Fibroblast of skin of back (primary cell): ENCODE measurements around the gene MSX1.

Source experiments
- DNase-seq: peaks from one replicate; pipeline ENCODE4 v3.0.0-alpha.2; 2013

The MSX1 gene

DNA sequence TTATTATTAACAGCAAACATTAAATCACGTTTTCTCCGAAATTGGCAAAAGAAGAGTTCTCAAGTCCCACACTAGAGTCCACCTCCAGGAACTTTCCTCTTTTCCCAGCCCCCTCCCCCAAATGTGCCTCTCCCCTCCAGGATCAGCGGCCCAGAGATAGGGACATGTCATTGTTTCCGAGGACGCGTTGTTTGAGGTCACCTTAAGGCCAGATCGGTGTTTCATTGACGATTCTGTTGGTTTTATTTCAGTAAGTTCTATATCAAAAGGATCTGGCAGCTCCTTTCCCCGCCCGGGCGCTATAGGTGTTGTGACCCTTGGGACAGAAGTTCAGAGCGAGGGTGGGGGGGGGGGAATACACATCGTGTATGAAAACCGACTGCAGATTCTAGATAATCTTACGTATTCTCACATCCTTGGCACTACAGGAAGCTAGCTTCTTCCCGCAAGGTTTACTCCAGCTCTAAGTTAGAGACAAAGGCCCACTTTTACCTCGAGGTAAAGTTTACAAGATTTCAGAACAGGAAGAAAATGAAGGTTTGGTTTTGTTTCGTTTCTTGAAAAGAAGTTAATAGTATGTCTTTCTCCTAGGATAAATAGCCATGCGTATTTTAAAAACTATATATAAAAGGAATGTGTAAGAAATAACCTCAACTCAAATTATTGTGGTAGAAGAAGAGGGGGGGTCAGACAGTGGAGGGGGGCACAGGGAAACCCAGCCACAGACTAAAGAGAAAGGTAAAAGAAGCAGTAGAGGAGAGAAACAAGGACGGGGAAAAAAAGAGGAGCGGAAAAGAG lies 739 bp upstream of the MSX1 start:
- no peak for DNase-seq

DNA sequence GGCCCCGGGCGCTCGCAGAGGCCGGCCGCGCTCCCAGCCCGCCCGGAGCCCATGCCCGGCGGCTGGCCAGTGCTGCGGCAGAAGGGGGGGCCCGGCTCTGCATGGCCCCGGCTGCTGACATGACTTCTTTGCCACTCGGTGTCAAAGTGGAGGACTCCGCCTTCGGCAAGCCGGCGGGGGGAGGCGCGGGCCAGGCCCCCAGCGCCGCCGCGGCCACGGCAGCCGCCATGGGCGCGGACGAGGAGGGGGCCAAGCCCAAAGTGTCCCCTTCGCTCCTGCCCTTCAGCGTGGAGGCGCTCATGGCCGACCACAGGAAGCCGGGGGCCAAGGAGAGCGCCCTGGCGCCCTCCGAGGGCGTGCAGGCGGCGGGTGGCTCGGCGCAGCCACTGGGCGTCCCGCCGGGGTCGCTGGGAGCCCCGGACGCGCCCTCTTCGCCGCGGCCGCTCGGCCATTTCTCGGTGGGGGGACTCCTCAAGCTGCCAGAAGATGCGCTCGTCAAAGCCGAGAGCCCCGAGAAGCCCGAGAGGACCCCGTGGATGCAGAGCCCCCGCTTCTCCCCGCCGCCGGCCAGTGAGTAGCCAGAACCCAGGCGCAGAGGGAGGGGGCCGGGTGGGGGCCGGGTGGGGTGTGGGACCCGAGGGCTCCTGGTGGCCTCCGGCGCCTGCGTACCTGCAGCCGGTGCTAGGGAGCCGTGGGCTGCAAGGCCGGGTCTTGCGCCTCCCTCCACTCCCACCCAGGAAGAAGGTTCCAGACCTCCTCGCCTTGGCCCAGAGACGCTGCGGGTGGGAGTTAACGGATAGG lies 534 bp downstream of the MSX1 start:
- DNase-seq = no peak

DNA sequence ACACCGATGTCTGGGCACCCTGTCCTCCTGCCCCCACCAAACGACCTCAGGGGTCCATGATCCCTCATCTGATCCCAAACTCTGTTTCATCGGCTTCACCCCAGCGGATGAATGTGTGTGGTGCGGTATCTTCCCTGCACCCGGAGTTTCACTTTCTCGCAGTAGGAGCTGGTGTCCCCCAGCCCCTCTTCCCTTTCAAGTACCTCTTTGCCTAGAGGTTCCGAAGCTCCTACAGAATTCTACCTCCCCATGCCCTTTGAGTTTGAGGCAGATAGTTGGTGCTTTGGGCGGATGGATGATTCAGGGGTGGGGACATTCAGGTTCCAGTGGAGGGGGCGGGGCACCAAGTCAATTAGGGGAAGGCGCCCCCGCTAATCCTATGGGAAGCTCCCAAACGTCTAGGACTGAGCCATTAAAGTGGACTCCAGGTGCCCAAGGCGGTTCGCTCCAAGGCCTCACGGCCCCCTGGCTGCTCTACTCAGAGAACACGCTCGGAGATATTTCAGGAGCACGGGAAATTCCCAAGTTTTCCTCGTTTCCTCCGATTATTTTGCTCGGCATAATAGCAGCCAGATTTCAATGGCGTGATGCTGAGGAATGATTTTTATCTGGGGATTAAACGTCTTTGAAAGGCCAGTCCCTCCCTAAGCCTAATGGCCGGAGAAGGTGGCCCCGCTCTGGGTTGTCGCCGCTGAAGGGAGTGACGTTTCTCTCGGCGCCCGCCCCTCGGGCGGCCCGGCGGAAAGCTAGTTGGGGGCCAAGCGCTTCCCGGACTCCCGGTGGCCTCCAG lies 1.3 kb downstream of the MSX1 start:
- peak; percentile 66 for DNase-seq

DNA sequence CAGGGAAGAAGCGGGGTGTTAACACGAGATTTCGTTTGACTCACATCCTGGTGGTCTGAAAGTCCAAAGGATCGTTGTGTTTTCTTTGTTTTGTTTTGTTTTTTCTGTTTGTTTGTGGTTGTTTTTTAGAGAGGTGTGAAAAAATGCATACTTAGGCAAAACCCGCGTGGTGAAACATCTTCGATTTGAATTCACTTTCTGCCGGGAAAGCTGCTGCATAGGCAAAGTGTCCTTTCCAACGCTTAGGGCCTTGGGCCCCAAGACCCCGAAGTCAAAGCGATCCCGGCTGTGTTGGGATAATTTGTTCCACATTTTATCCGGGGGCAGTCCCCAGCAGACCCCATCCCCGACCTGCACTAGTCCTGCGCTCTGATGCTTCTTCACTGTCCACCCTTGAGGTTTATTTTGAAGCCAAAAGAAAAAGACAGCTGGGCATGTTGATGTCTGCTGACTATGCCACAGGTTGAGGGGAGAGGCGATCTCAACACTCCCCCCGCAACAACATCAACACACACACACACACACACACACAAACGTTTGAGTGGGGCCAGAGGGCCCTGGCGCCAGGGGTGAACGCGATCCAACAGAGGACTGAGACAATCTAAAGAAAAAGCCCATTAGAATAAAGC lies 2.0 kb downstream of the MSX1 start:
- DNase-seq = no peak

DNA sequence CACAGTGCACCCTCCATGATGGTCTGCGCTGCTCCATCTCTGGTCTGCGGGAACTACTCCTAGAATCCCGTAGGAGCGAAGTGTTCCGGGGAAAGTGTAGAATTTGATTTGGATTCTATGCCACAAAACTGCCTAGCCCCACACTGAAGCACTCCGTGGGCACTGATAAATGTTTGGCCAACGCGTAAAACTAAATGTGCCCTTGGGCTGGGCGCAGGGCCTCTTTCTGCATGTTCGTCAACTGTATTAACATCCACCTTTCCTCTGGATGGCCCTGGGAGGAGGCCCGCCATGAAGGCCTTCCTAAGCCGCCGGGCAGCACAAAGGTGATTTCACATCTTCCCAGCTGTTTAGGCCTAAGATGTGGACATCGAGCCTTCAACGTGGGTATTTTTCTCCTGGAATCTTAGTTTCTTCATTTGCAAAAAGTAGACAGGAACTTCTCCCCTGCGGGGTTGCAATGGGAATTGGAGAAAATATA lies 2.6 kb downstream of the MSX1 start:
- DNase-seq = no peak

DNA sequence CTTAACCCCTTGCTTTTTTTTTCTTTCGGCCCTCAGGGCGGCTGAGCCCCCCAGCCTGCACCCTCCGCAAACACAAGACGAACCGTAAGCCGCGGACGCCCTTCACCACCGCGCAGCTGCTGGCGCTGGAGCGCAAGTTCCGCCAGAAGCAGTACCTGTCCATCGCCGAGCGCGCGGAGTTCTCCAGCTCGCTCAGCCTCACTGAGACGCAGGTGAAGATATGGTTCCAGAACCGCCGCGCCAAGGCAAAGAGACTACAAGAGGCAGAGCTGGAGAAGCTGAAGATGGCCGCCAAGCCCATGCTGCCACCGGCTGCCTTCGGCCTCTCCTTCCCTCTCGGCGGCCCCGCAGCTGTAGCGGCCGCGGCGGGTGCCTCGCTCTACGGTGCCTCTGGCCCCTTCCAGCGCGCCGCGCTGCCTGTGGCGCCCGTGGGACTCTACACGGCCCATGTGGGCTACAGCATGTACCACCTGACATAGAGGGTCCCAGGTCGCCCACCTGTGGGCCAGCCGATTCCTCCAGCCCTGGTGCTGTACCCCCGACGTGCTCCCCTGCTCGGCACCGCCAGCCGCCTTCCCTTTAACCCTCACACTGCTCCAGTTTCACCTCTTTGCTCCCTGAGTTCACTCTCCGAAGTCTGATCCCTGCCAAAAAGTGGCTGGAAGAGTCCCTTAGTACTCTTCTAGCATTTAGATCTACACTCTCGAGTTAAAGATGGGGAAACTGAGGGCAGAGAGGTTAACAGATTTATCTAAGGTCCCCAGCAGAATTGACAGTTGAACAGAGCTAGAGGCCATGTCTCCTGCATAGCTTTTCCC lies 3.4 kb downstream of the MSX1 start:
- DNase-seq = no peak

DNA sequence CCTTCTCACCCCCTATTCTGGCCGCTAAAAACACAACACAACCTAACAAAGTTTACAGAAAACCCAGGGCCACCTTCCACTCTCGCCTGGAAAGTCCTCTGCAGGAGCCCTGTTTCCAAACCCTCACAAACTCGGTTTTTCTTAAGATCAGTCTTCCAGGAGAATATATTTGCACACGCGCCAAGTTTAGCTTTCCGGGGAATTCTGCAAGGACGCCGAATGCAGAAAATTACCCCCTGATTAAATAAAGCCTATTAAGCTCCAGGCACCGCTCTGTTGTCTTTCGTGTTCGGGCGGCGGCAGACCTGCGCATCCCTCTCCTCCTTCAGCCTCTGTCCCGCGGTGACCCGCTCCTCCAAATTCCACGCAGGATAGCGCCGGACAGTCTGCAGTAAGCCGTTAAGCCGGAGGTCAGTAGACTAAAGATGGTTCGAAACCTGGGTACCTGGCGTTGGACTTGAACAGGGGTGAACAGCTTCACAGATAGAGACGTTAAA lies 5.0 kb downstream of the MSX1 start:
- no peak for DNase-seq

DNA sequence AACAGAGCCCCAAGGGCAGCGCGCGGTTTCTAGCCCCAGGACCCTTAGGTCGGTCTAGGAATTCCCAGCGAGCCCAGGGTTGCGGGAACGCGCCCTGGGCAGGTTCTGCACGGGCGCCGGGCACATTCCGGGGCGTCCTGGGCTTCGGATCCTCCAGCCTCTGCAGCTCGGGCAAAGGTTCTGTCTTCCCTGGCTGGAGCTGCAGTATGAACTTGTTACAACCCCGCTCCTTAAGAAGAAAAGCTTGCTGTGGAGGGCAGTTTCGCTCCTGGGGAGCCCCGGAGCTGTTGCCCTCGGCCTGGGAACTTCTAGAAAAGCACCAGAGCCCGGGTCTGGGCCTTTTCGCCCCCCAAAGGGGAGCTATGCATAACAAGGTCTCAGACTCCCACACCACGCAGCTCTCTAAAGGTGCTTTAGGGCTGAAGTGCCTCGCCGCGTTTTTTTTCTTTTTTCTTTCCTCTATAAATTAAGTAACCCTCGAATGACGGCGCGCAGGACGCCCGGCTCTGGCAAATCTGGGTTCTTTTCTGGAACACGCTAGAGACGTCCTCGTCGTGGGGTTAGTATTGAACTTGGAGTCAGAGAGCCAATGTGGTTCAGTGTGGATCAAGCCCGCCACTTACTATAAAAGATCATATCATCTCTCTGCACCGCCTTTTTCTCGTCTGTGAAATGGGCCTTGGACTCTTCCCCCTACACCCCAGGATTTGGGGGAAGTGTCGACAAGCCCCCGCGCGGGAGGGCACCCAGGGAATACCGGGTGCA lies 5.7 kb downstream of the MSX1 start:
- no peak for DNase-seq

DNA sequence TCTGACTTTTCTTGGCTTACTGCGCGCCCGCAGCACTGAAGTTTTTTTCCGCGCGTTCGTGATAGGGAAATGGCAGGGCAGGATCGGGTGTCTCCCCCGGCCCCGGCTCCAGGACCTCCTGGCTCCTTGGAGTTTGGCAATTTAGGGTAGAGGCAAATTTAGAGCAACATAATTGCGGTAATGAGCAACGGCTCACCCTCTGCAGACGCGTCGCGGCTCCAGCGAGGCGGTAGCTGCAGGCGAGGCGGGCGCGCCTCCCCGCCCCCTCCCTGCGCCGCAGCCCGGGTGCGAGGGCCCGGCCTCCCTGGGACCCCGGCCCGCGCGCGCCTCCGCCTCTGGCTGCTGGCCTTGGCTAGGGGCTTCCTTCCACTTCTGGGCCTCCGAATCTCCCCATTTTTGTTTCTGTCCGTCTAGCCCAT lies 6.2 kb downstream of the MSX1 start:
- no peak for DNase-seq

DNA sequence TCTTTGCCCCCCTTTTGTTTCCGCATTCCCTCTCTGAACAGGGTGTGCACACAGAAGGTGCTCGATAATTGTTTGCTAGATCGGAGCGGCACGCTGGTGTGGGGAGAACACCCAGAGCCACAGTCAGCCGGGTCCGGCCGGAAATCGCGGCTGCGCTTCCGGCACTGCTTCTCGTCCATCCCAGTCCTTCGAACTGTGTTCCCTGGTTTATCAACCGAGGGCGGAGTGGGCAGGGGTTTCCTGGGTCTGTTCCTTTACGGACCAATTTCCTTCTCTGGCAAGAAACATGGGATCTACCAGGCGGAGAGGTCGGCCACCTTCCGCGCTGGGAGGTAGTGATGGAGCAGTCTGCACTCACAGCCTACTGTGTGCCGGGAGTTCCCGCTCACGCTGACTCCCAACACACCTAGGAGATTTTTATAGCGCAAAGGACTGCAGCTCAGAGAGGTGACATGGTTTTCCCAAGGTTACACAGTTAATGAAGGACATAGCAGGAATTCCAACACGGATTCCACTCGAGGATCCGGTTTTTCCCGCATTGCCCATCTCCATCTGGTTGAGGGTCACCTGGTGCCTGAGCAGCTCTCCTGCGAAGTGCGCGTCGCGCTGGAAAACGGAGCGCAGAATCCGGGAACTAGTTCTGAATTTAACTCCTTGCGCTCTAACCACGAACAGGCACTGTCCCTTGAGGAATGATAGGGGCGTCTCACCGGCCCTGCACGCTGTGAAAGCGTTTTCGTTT lies 6.8 kb downstream of the MSX1 start:
- no peak for DNase-seq

DNA sequence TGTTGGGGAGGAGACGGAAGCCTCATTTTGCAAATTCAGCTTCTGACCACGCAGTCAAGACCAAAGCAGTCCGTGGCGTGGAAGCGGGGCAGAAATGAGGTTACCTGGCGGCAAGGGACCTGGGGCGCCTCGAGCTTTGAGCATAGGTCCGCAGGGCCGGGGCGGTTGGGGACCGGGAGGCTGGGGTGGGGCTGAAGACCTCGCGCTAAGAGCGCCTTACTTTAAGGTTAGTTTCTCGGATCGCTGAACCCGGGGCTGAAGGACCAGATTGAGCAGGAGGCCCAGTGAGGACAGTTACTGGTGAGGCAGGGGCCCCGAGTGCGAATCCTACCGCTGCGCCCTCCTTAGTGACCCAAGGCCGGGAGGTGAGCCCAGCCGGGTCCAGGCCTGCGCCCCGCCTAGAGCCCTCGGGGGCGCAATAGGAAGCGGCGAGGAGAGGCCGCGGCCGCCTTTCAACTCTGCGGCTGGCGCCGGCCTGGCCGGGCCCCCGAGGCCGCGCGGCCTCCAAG lies 7.5 kb downstream of the MSX1 start:
- DNase-seq = no peak

DNA sequence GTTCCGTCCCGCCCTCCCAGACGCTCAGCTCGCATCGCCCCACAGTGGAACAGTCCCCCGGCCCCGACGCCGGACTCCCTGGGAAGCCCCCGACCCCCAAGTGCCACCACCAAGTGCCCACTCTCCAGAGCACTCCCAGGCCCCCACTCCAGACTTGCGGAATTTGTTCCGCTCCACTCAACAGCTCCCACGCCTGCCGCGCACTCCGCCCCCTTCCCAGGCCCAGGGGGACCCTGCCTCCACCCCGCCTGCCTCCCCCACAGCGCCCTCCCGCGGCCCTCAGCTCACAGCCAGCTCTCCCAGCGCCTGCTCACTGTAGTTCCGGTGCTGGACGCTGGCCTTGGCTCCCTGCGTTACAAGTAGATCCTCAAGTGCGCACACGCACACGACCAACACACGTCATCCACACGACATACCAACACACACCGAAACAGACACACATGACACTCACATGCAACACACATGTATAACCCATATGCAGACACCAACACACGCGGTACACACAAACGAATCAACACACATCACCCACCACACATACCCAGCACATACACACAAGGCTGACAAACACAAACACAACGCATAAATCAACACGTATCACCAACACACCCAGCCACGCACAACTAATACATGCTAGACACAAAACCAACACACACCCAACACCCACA lies 8.0 kb downstream of the MSX1 start:
- DNase-seq = no peak

DNA sequence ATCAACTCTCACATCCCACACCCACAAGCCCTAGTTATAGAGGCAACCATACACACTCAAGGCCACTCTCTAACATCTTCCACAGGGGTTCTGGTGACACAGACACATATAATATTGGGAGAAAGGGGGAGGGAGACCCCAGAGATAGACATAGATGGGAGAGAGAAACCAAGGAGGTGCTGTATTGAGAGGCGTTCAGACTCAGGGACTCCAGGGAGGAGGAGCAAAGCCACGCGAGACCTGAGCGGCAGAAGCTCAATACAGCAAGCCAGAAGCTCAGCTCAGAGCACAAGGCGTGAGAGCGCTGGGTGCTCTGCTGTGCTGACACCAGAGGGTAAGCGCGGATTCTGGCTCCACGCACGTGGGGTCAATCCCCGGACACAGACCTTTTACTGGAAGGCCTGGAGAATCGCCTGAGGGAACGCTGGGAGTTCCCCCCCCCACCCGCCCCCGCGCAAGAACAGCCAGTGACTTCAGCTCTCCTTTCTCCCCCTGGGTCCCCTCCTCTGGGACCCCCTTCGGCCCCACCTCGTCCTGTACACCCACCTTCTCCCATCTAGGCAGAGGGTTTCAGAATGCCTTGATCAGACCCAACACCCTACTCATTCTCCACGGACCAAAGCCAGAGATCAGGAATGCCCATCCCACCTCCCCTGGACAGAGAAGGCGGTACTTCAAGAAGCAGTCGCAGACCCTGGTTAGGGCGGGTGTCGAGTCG lies 8.7 kb downstream of the MSX1 start:
- DNase-seq = no peak

DNA sequence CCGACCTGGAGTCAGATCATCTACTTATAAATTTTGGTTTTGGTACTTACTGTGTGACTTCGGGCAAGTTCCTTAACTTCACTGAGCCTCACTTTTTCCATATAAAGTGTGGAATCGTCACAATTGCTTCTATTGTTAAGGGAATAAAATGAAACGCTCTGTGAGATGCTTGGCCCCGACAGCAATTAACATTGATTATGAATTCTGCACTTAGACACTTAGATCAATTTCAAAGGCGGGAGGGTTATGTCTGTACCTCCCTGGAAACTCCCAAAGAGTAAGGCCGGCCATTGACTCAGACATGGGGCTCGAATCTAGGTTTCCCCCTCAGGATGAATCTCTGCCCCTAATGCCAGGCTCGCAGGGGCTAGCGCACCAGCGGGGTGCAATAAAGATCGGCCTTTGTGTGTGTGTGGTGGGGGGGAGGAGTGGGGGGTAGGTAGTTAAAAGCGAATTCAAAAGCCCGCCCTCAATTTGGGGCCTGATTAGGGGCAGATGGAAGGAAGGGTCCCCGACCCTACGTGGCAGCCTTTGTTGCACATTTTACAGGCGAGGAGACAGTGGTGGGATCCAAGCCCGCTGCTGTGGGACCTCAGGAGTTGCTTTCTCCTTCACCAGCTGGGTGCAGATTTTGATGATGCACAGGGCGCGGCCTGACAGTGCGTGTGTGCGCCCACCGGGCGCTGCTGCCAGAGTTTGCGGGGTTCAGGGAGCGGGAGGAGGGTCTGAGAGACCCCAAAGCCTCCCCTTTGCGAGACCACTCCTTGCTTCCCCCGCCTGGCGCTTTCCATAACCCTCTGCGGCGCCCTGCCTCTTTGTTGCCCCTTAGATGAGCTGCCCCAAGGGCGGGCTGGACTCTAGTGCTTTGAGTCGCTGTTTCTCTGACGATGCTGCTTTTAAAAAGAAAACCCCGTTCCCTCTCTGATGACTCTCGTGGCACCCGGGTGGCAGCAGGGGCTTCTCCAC lies 9.6 kb downstream of the MSX1 start:
- no peak for DNase-seq

DNA sequence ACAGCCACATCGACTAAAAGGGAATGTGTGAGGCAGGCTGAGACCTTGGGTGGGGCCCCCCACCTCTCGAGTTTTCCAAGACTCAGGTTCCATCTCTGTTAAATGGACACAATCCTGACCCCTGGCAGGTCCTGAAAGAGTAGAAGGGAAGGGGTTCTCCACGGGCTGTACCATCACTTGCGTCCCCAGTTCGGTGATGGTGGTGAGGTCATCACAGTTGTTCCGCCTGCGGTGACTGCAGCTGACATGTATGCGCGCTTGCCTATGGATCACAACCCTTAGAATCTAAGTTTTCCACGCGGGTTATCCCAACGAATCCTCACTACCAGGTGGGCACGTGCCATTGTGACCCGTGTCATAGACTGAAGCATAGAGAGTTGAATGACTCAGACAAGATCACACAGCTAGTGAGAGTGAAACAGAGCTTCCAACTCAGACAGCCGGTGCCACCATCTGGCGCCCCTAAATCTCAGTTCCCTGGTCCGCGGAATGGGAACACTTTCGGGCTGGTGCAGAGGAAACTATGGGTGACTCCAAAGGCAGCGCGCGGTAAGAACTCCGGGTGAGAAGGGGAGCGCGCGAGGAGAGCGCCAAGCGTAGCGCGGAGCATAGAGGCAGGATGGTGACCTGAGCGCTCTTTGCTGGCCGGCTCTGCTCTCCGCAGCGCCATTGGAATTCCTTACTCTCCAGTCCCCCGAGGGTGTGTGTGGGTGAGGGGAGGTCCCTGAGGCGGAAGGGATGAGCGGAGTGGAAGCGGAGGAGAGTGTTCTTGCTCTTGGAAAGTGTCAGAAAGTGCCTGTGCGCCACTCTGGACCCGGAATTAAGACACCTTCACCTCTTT lies 10.5 kb downstream of the MSX1 start:
- DNase-seq = no peak

DNA sequence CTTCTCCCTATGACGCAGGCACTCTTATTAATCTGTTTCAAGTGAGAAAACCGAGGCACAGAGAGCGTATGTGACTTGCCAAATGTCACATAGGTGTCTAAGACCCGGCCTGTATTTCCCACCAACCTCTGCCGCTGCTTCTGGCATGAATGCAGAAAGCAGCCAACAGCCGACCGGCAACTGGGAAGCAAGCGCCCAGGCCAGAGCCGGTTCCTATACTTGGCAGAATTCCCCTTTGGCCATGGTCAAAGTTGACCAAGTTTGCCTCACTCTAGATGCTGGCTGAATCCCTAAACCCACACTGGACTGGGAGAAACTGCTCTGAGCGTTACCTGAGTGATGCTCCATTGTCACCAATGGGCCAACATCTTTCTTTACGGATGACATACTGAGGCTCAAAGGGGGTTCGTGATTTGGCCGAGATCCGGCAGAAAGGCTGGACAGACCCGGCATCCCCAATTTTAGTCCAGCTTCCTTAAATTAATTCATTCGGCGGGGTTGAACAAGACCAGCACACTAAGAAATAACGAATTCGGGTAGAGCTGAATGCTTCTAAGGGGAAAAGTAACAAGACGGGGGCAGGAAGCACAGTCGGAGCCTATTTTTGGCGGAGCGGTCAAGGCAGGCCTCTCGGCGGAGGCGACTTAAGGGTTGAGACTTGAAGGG lies 11.2 kb downstream of the MSX1 start:
- no peak for DNase-seq
